Nephron (organoid): ENCODE measurements around the gene MAD1L1.

Experiments used
- H3K27ac Mint-ChIP-seq, 3 experiments: 2 replicates each; pipeline ENCODE4 v1.8.0; 2020; ENCODE audit warnings: mixed read lengths in 3 of 3, mild to moderate bottlenecking in 2 of 3, moderate library complexity in 1 of 3
- H3K27me3 Mint-ChIP-seq: 2 replicates; pipeline ENCODE4 v1.8.0; 2021; ENCODE audit warnings: low read depth, mild to moderate bottlenecking, moderate library complexity, mixed read lengths
- H3K36me3 Mint-ChIP-seq: 2 replicates; pipeline ENCODE4 v1.8.0; 2020; ENCODE audit warnings: low read depth, mixed read lengths
- H3K4me1 Mint-ChIP-seq: 2 replicates; pipeline ENCODE4 v1.8.0; 2020; ENCODE audit warnings: mixed read lengths
- H3K4me3 Mint-ChIP-seq, 3 experiments: 2 replicates each; pipeline ENCODE4 v1.8.0; 2020; ENCODE audit warnings: mild to moderate bottlenecking in 3 of 3, mixed read lengths in 3 of 3, moderate library complexity in 2 of 3
- H3K9me3 Mint-ChIP-seq: 2 replicates; pipeline ENCODE4 v1.8.0; 2020; ENCODE audit warnings: mixed read lengths
- CTCF ChIP-seq, 3 experiments: fragments of 200-600 bp; sonication (generic); IDR thresholded peaks; one replicate each; pipeline ENCODE4 v1.5.0; 2021; ENCODE audit warnings: antibody characterized with exemption in 3 of 3; ENCODE audit not compliant: unreplicated experiment in 3 of 3

The MAD1L1 gene

GRCh38 chr7:2048531-2048930 lies 184.2 kb downstream of the MAD1L1 start:
- H3K27me3 Mint-ChIP-seq, result no peaks in the 10 kb centered on the region

GRCh38 chr7:2048006-2048405 lies 184.7 kb downstream of the MAD1L1 start:
- Mint-ChIP-seq H3K9me3 (no peaks in the 10 kb centered on the region), H3K4me1 (peaks cover 28% of the 10 kb centered on the region), H3K27ac (peak overlapping the region; percentile 66 to 71 (median 71)), H3K27me3 (peaks cover 1% of the 10 kb centered on the region), H3K4me3 (no peak overlapping the region), H3K36me3 (peaks cover 11% of the 10 kb centered on the region)
- no peak for TF ChIP-seq CTCF (IDR thresholded peaks at IDR 0.05; ENCODE audit: unreplicated experiment in 3 of 3)

More at GRCh38 chr7:2048531-2048930, 184.2 kb downstream of the MAD1L1 start:
- H3K9me3 Mint-ChIP-seq, result no peaks in the 10 kb centered on the region
- no peak for TF ChIP-seq CTCF (IDR thresholded peaks at IDR 0.05; ENCODE audit: unreplicated experiment in 3 of 3)
- H3K36me3 Mint-ChIP-seq, result peaks cover 7% of the 10 kb centered on the region
- H3K27ac Mint-ChIP-seq, result peak overlapping the region in 2 of 3 experiments; percentile 24 to 67
- no peak overlapping the region for H3K4me3 Mint-ChIP-seq
- H3K4me1 Mint-ChIP-seq, result peaks cover 28% of the 10 kb centered on the region

GRCh38 chr7:2046581-2047565 lies 185.9 kb downstream of the MAD1L1 start:
- peaks cover 22% of the 10 kb centered on the region for H3K36me3 Mint-ChIP-seq

GRCh38 chr7:2045559-2046405 lies 187.0 kb downstream of the MAD1L1 start:
- H3K36me3 Mint-ChIP-seq, result peaks cover 27% of the 10 kb centered on the region
- no peak for TF ChIP-seq CTCF (IDR thresholded peaks at IDR 0.05; ENCODE audit: unreplicated experiment in 3 of 3)

More at GRCh38 chr7:2046581-2047565, 185.9 kb downstream of the MAD1L1 start:
- H3K27ac Mint-ChIP-seq, result peak overlapping the region; percentile 66 to 71 (median 71)
- H3K4me3 Mint-ChIP-seq, result peak overlapping the region in 1 of 3 experiments; percentile 26
- peaks cover 3% of the 10 kb centered on the region for H3K9me3 Mint-ChIP-seq
- H3K27me3 Mint-ChIP-seq, result peaks cover 5% of the 10 kb centered on the region
- no peak for TF ChIP-seq CTCF (IDR thresholded peaks at IDR 0.05; ENCODE audit: unreplicated experiment in 3 of 3)
- H3K4me1 Mint-ChIP-seq, result peaks cover 23% of the 10 kb centered on the region

GRCh38 chr7:2044883-2045471 lies 187.8 kb downstream of the MAD1L1 start:
- no peak overlapping the region for H3K4me3 Mint-ChIP-seq
- H3K4me1 Mint-ChIP-seq, result peaks cover 37% of the 10 kb centered on the region
- TF ChIP-seq CTCF (IDR thresholded peaks at IDR 0.05; ENCODE audit: unreplicated experiment in 3 of 3), result no peak
- peaks cover 27% of the 10 kb centered on the region for H3K36me3 Mint-ChIP-seq
- H3K27me3 Mint-ChIP-seq, result peaks cover 10% of the 10 kb centered on the region
- H3K27ac Mint-ChIP-seq, result no peak overlapping the region
- H3K9me3 Mint-ChIP-seq, result peaks cover 3% of the 10 kb centered on the region

More at GRCh38 chr7:2045559-2046405, 187.0 kb downstream of the MAD1L1 start:
- peaks cover 29% of the 10 kb centered on the region for H3K4me1 Mint-ChIP-seq
- peaks cover 3% of the 10 kb centered on the region for H3K9me3 Mint-ChIP-seq
- no peak overlapping the region for H3K27ac Mint-ChIP-seq
- peaks cover 10% of the 10 kb centered on the region for H3K27me3 Mint-ChIP-seq
- no peak overlapping the region for H3K4me3 Mint-ChIP-seq
